ENCODE measurements around the gene ZKSCAN3. TPM values are rescaled to one million over a fixed set of nuclear protein-coding genes. Genes with fewer than 3 reads are reported as not detected.

ZKSCAN3 gene
- total RNA-seq, 4 donors from 2014 or later, result 0.29 to 12.3 (median 5.1) TPM

DNA sequence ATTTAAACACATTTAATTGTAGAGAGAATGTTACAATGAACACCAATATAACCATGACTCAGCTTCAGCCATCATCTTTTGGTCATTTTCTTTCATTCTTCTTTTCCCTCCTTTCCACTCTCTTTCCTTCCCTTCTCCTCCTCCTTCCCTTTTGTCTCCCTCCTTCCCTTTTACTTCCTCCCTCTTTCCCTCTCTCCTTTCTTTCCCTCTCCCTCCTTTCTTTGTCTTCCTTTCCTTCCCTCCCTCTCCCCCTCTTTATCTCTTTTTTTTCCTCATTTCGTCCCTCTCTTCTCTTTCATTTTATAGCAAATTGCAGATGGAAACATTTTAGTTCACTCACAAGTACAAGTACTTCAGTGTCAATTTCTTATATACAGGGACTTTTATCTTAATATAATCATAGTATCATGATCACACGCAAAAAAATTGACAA, 1.8 kb downstream of the ZKSCAN3 start:
- Histone ChIP-seq H3K4me1 (peaks cover 0 to 5% of the 10 kb centered on the region in 2 donors), H3K27ac (peak overlapping the region; percentile 84 to 87), H3K4me3 (no peak overlapping the region), H3K36me3 (no peaks in the 10 kb centered on the region), H3K9me3 (no peaks in the 10 kb centered on the region), H3K27me3 (no peaks in the 10 kb centered on the region)
- TF ChIP-seq, protein P1, sequence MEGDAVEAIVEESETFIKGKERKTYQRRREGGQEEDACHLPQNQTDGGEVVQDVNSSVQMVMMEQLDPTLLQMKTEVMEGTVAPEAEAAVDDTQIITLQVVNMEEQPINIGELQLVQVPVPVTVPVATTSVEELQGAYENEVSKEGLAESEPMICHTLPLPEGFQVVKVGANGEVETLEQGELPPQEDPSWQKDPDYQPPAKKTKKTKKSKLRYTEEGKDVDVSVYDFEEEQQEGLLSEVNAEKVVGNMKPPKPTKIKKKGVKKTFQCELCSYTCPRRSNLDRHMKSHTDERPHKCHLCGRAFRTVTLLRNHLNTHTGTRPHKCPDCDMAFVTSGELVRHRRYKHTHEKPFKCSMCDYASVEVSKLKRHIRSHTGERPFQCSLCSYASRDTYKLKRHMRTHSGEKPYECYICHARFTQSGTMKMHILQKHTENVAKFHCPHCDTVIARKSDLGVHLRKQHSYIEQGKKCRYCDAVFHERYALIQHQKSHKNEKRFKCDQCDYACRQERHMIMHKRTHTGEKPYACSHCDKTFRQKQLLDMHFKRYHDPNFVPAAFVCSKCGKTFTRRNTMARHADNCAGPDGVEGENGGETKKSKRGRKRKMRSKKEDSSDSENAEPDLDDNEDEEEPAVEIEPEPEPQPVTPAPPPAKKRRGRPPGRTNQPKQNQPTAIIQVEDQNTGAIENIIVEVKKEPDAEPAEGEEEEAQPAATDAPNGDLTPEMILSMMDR (IDR thresholded peaks at IDR 0.05), result no peak
- TF ChIP-seq POLR2A (IDR thresholded peaks at IDR 0.05), result no peak
- DNase-seq, result no peak
- intact Hi-C loops (cut with DNase I; ENCODE audit: low total_unique reads), result loop anchor here (10.0 kb wide), 1 partner anchor 217 kb away; no protein-coding TSS in a partner anchor

DNA sequence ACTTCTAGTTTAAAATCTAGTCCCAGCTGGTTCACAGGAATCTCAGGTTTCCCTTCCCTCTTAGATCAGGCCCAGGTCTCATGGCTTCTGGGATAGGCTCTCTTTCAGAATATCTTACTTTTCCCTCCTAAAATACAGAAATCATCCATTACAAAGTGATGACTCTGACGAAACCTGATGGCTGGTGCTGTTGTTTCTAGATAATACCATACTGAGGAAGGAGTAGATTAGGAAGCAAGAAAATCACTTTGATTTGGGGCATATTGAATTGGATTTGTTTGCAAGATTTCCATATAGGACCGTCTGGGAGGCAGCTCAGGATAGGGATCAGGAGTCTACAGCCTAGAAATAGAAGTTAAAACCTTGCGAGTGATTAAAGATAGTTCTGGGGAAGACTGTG, 3.6 kb downstream of the ZKSCAN3 start:
- no peaks in the 10 kb centered on the region for H3K27me3 ChIP-seq
- H3K36me3 ChIP-seq, result no peaks in the 10 kb centered on the region
- H3K27ac ChIP-seq, result peak overlapping the region; percentile 90 to 94
- TF ChIP-seq, protein P1 (IDR thresholded peaks at IDR 0.05), result no peak
- no peak for TF ChIP-seq POLR2A (IDR thresholded peaks at IDR 0.05)
- intact Hi-C loops (cut with DNase I; ENCODE audit: low total_unique reads), result loop anchor here (10.0 kb wide), 1 partner anchor 219 kb away; no protein-coding TSS in a partner anchor
- DNase-seq, result no peak
- H3K4me3 ChIP-seq, result peak overlapping the region; percentile 15 to 23
- no peaks in the 10 kb centered on the region for H3K9me3 ChIP-seq
- peaks cover 0 to 5% of the 10 kb centered on the region in 2 donors for H3K4me1 ChIP-seq

DNA sequence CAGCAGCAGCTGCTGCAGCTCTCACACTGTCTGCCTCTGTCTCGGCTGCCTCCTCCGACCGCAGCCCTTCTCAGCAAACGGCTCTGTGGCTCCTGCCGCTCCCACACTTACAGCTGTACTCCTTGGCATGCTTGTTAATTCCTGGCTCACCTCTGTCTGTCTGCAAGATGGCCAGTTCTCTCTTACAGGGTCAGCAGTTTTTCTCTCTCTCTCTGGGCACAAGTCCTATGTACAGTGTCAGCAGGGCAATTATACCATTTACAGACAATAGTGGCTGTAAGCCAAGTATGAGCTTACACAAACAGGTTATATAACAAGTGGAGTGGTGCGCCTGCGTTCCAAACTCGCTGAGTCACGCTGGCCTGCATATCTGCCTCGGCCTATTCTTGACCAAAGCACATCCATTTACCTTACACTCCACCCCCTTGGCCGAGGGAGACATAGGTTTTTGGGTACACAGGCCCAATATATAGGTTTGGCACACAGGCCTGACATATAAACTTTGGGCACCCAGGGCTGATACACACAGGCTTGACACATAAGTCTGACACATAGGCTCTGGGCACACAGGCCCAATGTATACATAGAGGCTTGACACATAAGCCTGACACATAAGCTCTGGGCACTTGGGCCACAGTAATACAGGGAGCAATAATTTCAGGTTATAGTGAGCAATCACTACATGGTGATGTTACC, 4.4 kb downstream of the ZKSCAN3 start:
- peaks cover 0 to 5% of the 10 kb centered on the region in 2 donors for H3K4me1 ChIP-seq
- TF ChIP-seq, protein P1 (IDR thresholded peaks at IDR 0.05), result no peak
- peak in 1 of 2 donors; percentile 32 for TF ChIP-seq POLR2A (IDR thresholded peaks at IDR 0.05)
- H3K4me3 ChIP-seq, result peak overlapping the region; percentile 15 to 23
- H3K9me3 ChIP-seq, result no peaks in the 10 kb centered on the region
- no peaks in the 10 kb centered on the region for H3K36me3 ChIP-seq
- DNase-seq, result peak; percentile 75 to 81
- intact Hi-C loops (cut with DNase I; ENCODE audit: low total_unique reads), result loop anchor here (10.0 kb wide), 1 partner anchor 219 kb away; no protein-coding TSS in a partner anchor
- H3K27me3 ChIP-seq, result no peaks in the 10 kb centered on the region
- peak overlapping the region; percentile 90 to 94 for H3K27ac ChIP-seq

DNA sequence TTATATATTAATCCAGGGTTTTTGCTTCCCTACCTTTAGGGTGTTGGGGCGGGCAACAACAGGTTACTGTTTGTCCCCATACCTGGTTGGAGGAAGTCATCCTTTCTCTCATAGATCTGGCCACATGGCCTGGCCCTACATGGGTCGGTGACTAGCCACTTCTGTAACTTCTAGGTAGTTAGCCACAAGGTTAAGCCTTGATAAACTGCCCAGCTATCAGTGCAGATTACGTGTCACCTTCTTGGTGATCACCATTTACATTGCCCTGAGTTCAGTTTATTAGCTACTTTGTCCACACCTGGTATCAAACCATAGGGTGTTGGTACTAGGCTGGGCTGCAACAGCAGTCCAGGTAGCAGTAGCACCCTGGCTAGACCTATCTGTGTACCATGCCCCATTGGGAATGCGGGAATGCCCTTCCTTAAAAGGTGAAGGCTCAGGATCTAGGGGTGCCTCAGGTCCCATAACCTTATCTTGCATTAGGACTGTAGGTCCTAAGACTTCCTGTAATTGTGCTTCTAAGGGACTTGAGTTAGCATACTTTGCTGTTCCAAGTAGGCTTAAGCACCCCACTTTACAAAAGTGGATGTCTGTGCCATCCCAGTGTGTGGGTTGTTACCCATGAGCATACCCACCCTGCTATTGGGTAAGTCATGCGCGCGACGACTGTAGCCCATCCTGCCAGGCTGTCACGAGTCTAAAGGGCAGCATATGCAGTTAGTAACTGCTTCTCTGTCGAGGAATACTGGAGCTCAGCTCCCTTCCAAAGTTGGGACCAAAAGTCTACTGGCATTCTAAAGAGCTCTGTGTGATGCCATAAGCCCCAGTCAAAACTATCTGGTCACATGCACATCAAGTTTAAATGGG, 5.2 kb downstream of the ZKSCAN3 start:
- DNase-seq, result no peak
- intact Hi-C loops (cut with DNase I; ENCODE audit: low total_unique reads), result loop anchor here (10.0 kb wide), 1 partner anchor 220 kb away; no protein-coding TSS in a partner anchor
- Histone ChIP-seq H3K27me3 (no peaks in the 10 kb centered on the region), H3K9me3 (no peaks in the 10 kb centered on the region), H3K36me3 (no peaks in the 10 kb centered on the region), H3K27ac (peak overlapping the region; percentile 90 to 94), H3K4me3 (peak overlapping the region in 1 of 2 donors; percentile 62), H3K4me1 (peaks cover 0 to 5% of the 10 kb centered on the region in 2 donors)
- TF ChIP-seq, protein P1 (IDR thresholded peaks at IDR 0.05), result no peak
- no peak for TF ChIP-seq POLR2A (IDR thresholded peaks at IDR 0.05)
